ENCODE results near the gene ZBTB7C. TPM values are rescaled to one million over a fixed set of nuclear protein-coding genes. Genes with fewer than 3 reads are reported as not detected.
A peak's percentile ranks its signal among the peaks of the same experiment; 100 is the strongest.

ZBTB7C gene
- total RNA-seq, 1 donor from 2014 or later = 0.15 TPM

DNA sequence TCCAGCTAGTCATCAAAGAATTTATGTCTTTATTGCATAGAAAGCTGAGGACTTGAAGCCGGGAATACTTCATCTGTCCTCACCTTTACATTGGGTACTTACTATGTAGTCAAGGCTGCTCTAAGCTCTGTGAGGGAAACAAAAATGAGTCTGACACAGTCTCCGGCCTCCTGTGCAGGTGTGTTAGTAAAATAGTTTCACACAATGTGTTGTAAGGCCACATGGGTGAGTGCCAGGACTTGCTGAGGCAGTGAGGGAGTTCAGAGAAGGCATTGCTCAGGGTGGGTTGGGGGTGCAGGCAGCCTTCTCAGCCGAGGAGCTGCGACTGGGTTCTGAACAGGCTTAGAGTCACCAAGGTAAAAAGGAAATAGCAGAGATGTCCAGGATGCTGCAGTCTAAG is 424.2 kb downstream of the ZBTB7C start:
- Mint-ChIP-seq H3K36me3 (no peaks in the 10 kb centered on the region), H3K4me3 (peak overlapping the region; percentile 31), H3K27ac (peak overlapping the region; percentile 36), H3K4me1 (peaks cover 38% of the 10 kb centered on the region), H3K9me3 (peaks cover 2% of the 10 kb centered on the region), H3K27me3 (ENCODE audit: insufficient read depth, low read depth) (peaks cover 17% of the 10 kb centered on the region)
- H3K4me2 ChIP-seq = no peak overlapping the region
- no peaks in the 10 kb centered on the region for H3K79me2 ChIP-seq (ENCODE audit: low read depth)
- H4K20me1 ChIP-seq (ENCODE audit: low read depth) = no peaks in the 10 kb centered on the region
- H3K9ac ChIP-seq = no peak overlapping the region
- no peaks in the 10 kb centered on the region for H3K36me3 ChIP-seq
- H3K4me3 ChIP-seq = no peak overlapping the region
- peaks cover 29% of the 10 kb centered on the region for H3K4me1 ChIP-seq
- TF ChIP-seq EZH2phosphoT487 (IDR thresholded peaks at IDR 0.05) = no peak
- TF ChIP-seq, protein P1, sequence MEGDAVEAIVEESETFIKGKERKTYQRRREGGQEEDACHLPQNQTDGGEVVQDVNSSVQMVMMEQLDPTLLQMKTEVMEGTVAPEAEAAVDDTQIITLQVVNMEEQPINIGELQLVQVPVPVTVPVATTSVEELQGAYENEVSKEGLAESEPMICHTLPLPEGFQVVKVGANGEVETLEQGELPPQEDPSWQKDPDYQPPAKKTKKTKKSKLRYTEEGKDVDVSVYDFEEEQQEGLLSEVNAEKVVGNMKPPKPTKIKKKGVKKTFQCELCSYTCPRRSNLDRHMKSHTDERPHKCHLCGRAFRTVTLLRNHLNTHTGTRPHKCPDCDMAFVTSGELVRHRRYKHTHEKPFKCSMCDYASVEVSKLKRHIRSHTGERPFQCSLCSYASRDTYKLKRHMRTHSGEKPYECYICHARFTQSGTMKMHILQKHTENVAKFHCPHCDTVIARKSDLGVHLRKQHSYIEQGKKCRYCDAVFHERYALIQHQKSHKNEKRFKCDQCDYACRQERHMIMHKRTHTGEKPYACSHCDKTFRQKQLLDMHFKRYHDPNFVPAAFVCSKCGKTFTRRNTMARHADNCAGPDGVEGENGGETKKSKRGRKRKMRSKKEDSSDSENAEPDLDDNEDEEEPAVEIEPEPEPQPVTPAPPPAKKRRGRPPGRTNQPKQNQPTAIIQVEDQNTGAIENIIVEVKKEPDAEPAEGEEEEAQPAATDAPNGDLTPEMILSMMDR (IDR thresholded peaks at IDR 0.05) = no peak
- no peak for TF ChIP-seq EZH2 (IDR thresholded peaks at IDR 0.05)
- no peak for DNase-seq (ENCODE audit: low spot score)
- H3K27ac ChIP-seq = no peak overlapping the region
- peaks cover 22% of the 10 kb centered on the region for H3F3A ChIP-seq (ENCODE audit: low read depth)
- no peaks in the 10 kb centered on the region for H3K9me3 ChIP-seq (ENCODE audit: low read depth)
- H2AFZ ChIP-seq (replicated peaks) = no peak overlapping the region
- no peaks in the 10 kb centered on the region for H3K27me3 ChIP-seq

DNA sequence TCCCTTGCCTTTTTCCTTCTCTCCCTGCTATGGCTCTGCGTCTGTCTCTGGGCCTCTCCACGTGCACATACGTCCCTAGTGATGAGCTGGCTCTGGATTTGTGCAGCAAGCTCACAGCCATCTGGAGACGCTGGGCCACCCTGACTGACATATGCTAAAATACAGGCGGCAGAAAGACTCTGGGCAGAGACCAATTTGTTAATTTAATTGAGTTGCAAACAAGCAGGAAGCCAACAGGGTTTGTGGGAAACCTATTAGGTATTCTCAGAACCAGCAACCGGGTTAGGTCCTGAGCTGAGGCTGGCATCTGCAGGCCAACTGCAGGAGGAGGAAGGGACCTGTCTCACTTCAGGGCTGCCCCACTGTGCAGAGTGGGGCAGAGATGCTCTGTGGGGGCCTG is 425.2 kb downstream of the ZBTB7C start:
- H3K9me3 ChIP-seq (ENCODE audit: low read depth) = no peaks in the 10 kb centered on the region
- H3K4me1 Mint-ChIP-seq = peaks cover 45% of the 10 kb centered on the region
- H3K27ac Mint-ChIP-seq = no peak overlapping the region

DNA sequence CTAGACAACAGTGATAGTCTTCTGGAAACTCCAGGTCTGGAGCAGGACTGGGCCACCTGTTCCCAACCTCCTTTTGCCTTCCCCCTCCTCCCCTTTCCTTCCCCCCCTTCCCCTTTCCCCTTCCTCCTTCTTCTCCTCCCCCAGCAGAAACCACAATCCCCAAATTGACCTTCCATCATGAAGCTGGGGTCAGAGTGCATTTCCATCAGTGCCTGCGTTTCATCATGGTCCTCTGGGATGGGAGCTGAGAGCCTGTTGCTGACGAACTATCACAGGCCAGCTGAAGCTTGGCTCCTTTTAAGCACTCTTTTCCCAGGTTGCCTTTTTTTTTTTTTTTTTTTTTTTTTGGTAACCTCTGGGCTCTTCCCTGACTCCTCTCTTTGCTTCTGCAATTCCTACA is 426.1 kb downstream of the ZBTB7C start:
- Histone ChIP-seq H2AFZ (replicated peaks) (no peak overlapping the region), H3K27ac (no peak overlapping the region), H3K4me2 (no peak overlapping the region), H3F3A (ENCODE audit: low read depth) (peaks cover 39% of the 10 kb centered on the region), H3K9ac (no peak overlapping the region), H3K36me3 (no peaks in the 10 kb centered on the region), H4K20me1 (ENCODE audit: low read depth) (no peaks in the 10 kb centered on the region), H3K9me3 (ENCODE audit: low read depth) (no peaks in the 10 kb centered on the region), H3K79me2 (ENCODE audit: low read depth) (no peaks in the 10 kb centered on the region), H3K4me1 (peaks cover 41% of the 10 kb centered on the region), H3K27me3 (no peaks in the 10 kb centered on the region), H3K4me3 (no peak overlapping the region)
- TF ChIP-seq EZH2 (IDR thresholded peaks at IDR 0.05) = no peak
- TF ChIP-seq, protein P1 (IDR thresholded peaks at IDR 0.05) = no peak
- no peak for TF ChIP-seq EZH2phosphoT487 (IDR thresholded peaks at IDR 0.05)
- Mint-ChIP-seq H3K36me3 (no peaks in the 10 kb centered on the region), H3K9me3 (peaks cover 2% of the 10 kb centered on the region), H3K27ac (no peak overlapping the region), H3K4me1 (peaks cover 52% of the 10 kb centered on the region), H3K27me3 (ENCODE audit: insufficient read depth, low read depth) (peaks cover 17% of the 10 kb centered on the region), H3K4me3 (no peak overlapping the region)
- DNase-seq (ENCODE audit: low spot score) = no peak

More for the DNA sequence above, 425.2 kb downstream of the ZBTB7C start:
- H3K4me2 ChIP-seq = no peak overlapping the region
- H3F3A ChIP-seq (ENCODE audit: low read depth) = peaks cover 30% of the 10 kb centered on the region
- H3K36me3 ChIP-seq = no peaks in the 10 kb centered on the region
- H3K79me2 ChIP-seq (ENCODE audit: low read depth) = no peaks in the 10 kb centered on the region
- no peaks in the 10 kb centered on the region for H3K36me3 Mint-ChIP-seq
- no peak overlapping the region for H3K4me3 Mint-ChIP-seq
- DNase-seq (ENCODE audit: low spot score) = no peak
- H3K9me3 Mint-ChIP-seq = peaks cover 2% of the 10 kb centered on the region
- no peaks in the 10 kb centered on the region for H3K27me3 ChIP-seq
- H4K20me1 ChIP-seq (ENCODE audit: low read depth) = no peaks in the 10 kb centered on the region
- TF ChIP-seq EZH2 (IDR thresholded peaks at IDR 0.05) (no peak), EZH2phosphoT487 (IDR thresholded peaks at IDR 0.05) (no peak)
- TF ChIP-seq, protein P1 (IDR thresholded peaks at IDR 0.05) = no peak
- no peak overlapping the region for H3K9ac ChIP-seq
- no peak overlapping the region for H2AFZ ChIP-seq (replicated peaks)
- H3K4me1 ChIP-seq = peaks cover 33% of the 10 kb centered on the region
- H3K27ac ChIP-seq = no peak overlapping the region
- H3K4me3 ChIP-seq = no peak overlapping the region
- H3K27me3 Mint-ChIP-seq (ENCODE audit: insufficient read depth, low read depth) = peaks cover 18% of the 10 kb centered on the region
